HUDEP-2 (cell line): ENCODE data around the gene ZFR2.
A peak's percentile ranks its signal among the peaks of the same experiment; 100 is the strongest.

ENCODE experiments used
- DNase-seq, 76 experiments: peaks; one replicate each; lab custom pipeline; 2025; ENCODE audit not compliant: unreplicated experiment in 76 of 76; lab: John Stamatoyannopoulos, UW

The ZFR2 gene

DNA sequence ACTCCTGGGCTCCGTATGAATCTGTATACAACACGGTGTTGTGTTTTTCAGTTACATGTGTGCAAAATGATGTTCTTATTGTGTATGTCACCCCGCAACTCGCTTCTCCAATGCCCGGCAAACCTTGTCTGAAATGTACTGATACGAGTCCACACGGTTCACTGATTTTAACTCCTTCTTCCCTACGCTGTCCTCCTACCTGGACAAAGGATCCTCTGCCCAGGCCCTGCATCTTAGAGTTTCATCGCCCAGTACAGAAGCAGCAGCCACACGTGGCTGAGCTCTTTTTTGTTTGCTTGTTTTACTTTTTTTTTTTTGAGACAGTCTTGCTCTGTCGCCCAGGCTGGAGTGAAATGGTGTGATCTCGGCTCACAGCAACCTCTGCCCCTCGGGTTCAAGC, 28.9 kb downstream of the ZFR2 start:
- DNase-seq, result no peak

DNA sequence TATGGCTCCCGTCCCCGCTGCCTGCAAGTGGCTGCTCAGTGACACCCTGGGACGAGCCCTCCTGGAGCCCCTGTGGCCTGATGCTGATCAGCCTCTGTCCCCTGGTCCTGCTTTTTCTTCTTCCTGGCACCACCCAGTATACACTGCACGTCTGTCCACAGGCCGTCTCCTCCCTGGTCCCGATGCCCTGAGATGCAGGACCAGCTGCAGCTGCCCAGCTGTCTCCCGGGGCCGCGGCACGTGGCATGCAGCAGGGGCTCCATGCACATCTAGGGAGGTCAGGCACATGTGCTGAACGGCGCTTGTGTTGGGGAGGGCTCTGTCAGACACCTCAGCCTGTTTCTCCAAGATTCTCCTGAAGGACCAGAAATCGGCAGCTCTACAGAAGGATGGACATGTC, 30.2 kb downstream of the ZFR2 start:
- DNase-seq, result no peak

- no peak for DNase-seq
Observed at GRCh38 chr19:3837922-3838321, 30.9 kb downstream of the ZFR2 start.

- DNase-seq, result no peak
Observed at GRCh38 chr19:3837332-3837731, 31.5 kb downstream of the ZFR2 start.

DNA sequence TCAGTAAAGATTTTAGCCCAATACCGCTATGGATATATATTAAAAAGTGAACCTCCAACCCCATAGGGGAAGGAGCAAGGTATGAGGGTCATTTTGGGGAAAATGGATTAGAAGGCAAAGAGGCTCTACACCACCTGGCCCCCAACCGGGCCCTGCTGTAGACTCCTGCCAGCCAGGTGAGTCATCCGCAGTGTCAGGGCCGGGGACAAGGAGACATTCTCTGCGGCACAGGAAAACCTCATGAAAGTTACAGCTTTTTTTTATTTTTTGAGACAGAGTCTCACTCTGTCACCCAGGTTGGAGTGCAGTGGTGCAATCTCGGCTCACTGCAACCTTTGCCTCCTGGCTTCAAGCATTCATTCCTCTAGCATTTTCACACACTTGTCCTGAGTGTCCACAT, 32.0 kb downstream of the ZFR2 start:
- DNase-seq, result no peak

GRCh38 chr19:3835055-3835435, 33.8 kb downstream of the ZFR2 start:
- DNase-seq, result no peak

GRCh38 chr19:3834349-3835054, 34.3 kb downstream of the ZFR2 start:
- DNase-seq, result no peak

GRCh38 chr19:3833578-3834348, 35.1 kb downstream of the ZFR2 start:
- DNase-seq, result no peak

GRCh38 chr19:3832001-3832400, 36.8 kb downstream of the ZFR2 start:
- DNase-seq, result no peak

- DNase-seq, result no peak
Observed at GRCh38 chr19:3831601-3832000, 37.2 kb downstream of the ZFR2 start.

DNA sequence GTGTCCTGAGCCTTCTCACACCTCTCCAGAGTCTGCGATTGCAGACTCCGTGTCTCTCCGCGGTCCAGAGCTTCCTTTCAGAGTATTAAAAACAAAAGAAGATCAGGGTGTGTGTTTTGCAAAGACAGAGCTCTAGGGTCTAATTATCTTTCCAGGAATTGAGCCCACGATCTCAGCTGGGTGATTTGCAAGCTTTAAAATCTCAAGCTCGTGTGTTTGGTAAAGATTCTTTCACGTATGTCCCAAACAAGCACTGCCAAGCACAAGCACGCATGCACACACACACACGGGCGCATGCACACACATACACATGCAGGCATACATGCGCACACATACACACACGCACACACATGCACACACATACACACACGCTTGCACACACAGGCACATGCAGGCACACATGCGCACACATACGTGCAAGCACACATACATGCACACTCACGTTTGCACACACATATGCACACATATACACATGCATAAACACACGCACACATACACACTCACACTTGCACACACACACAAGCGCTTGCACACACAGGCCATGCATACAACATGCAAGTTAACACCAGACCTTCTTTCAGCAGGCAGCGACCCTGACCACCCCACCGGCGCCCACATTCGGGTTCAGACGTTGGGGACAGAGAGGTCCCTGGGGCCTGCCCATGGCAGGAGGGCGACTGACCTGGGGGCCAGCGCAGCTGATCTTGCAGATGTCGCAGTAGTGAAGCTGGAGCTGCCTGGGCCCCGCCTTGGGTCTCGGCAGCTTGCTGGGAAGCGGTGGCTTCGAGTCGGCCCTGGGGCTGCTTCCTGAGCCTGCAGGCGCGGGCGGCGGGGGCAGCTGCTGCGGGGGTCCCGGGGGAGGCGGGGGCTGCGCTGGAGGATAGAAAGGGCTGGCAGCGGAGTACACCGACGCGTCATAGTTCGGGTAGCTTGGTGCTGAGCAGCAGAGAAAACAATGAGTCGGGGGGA, 37.9 kb downstream of the ZFR2 start:
- no peak for DNase-seq

GRCh38 chr19:3827306-3827705, 41.5 kb downstream of the ZFR2 start:
- DNase-seq, result no peak

DNA sequence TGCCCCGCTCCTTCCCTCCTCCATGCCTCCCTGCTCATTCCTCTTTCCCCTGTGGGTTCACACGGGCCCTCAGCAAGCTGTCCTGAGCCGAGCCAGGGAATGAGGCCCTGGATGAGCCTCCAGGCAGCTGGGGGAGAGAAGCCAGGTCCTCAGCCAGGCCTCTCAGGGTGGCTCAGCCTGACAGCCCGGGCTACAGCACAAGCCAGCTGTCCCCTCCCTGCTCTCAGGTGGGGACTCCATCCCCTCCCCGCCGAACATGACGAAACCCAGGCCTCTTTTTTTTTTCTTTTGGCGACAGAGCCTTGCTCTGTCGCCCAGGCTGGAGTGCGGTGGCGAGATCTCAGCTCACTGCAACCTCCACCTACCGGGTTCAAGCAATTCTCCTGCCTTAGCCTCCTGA, 42.7 kb downstream of the ZFR2 start:
- DNase-seq, result no peak

DNA sequence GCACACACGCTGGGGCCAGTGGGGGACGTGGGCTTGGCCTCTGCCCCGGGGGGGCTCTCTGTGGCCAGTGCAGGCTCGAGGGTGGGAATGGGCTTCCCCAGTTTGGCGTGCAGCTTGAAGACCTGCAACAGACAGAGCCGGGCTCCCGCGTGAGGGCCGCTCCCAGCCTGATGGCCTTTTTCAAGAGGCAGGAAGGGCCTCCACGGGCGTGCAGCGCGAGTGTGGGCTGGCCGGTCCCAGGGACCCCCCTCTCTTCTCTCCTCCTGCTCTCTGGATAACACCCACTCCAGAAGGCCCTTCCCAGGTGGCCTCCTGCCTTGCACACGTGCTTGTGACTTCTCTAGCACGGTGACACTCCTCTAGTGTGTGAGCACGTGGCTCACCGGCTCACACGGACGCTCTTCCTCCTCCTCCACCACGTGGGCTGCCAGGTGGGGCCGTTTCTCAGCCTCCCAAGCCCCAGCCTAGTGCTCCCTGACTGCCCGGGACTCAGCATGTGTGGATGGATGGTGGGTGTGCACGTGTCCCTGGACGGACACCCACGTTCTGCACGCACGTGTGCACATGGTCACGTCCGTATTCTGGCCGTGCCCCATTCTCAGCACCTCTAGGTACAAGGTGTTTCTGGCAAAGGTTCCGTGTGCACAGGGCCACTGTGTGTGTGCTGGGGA, 43.4 kb downstream of the ZFR2 start:
- DNase-seq, result no peak

- DNase-seq, result no peak
Observed at GRCh38 chr19:3823350-3823713, 45.5 kb downstream of the ZFR2 start.

DNA sequence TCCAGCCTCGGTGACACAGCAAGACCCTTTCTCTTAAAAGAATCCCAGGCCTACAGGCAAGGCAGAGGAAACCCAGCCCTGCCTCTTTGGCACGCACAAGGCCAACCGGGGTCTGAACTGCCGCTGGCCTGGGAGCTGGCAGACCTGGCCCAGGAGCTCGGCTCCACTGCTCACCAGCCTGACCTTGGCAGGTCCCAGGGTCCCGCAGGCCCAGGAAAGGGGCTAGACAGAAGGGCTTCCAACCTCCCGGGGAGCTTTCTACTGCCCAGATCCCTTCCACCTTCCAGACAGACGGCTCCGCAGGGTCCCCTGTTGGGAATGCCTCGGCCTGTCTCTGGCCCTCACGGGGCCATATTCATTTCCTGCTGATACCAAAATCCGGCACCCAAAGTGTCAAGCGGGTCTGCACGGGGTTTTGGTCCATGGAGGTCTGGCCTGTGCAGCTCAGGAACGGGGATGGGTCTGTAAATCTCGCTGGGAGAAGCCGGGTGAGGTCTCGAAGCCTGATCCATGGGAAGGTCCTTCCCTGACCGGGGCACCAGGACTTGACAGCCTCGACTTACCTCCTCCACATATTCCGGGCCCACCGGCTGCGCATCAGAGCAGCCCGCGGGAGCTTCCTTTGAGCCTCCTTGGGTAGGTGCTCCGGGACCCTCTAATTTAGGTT, 46.0 kb downstream of the ZFR2 start:
- no peak for DNase-seq

- DNase-seq, result peak in 68 of 76 experiments; percentile 23 to 87 (median 64)
Observed at GRCh38 chr19:3821857-3822364, 46.9 kb downstream of the ZFR2 start.

DNA sequence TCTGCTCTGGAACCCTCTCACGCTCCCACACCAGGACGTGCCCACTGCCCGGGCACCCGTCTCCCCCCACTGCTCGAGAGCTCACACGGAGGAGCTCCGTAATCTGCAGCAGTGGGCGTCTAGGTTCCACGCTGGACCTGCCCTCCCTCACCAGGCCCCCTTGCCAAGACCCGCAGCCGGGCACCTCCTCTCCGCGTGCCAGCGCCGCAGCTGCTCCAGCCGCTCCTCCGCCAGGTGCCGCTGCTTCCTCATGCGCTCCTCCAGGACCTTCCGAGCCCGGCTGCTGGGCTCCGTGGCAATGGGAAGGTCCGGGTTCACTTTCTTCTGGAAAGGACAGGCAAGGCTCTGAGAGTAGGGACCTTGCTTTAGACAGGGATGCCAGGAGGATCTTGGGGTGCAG, 47.7 kb downstream of the ZFR2 start:
- DNase-seq, result no peak

- no peak for DNase-seq
Observed at GRCh38 chr19:3819989-3820388, 48.8 kb downstream of the ZFR2 start.

DNA sequence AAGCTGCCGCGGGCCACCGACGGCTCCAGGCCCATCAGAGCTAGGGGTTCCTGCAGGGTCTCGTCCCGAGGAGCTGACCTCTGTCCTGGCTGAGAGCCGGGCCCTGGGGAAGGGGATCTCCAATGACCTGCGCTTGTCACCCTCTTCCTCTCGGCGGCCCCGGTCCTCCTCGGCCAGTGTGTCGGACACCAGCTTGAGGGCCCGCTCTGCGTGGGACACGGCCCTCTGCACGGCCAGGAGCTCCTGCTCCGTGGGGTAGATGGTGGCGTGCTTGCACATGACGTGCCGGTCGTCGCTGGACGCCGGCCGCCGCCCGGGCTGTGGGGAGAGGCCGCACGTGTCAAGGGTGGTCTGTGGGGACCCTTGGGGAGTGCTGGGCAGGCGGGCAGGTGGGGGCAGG, 49.9 kb downstream of the ZFR2 start:
- no peak for DNase-seq
